GM10248 (cell line): ENCODE results near the gene SERHL2.
"Not testable (repeated sequence)": the region's sequence is repeated elsewhere in the genome, so short reads cannot be mapped to it uniquely, and the experiment has no call there.

Experiments
- CTCF ChIA-PET: fragments of 300-600 bp; sonication (Branson Sonifier 250); formaldehyde crosslinking; extraction: SDS; loops from one replicate; lab custom pipeline; 2021; ENCODE audit warnings: antibody characterized with exemption; lab: Yijun Ruan, JAX
- POLR2A ChIA-PET: fragments of 350-650 bp; sonication (Branson Sonifier 250); formaldehyde crosslinking; extraction: SDS; loops from one replicate; lab custom pipeline; 2020; ENCODE audit warnings: antibody characterized with exemption; lab: Yijun Ruan, JAX
- DNase-seq: peaks from one replicate; pipeline ENCODE4 v3.0.0; 2012; ENCODE audit errors: extremely low spot score
- TF ChIP-seq, protein P1 (sequence below): IDR thresholded peaks from 2 replicates; pipeline ENCODE4 v1.5.1; 2012; ENCODE audit warnings: mild to moderate bottlenecking, low read depth; ENCODE audit errors: extremely low read depth, missing control alignments, control extremely low read depth

Gene SERHL2

DNA sequence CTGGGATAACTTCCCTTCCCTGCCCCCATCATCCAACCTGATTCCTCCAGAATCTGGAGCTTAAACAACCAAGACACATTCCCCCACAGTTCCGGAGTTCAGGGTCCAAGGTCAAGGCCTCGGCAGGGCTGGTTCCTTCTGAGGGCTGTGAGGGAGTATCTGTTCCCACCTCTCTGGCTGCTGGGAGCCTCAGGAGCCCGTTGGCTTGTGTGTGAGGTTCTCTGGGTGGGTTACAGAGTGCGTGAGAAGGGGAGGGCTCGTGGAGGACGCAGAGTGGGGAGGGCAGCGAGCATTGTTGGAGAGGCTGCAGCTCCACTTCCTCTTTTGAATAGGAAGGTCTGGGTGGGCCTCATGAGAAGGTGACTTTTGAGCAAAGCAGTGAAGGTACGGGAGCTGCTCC lies 8.5 kb downstream of the SERHL2 start:
- ChIA-PET POLR2A (interaction anchor here (0.7 kb wide), 1 partner anchor 28 kb away, joined by 3 read pairs; no protein-coding TSS in a partner anchor), CTCF (interaction anchor here (0.6 to 1.0 kb wide), 5 partner anchors 10 to 44 kb away, joined by 3 to 5 read pairs (median 3); no protein-coding TSS in a partner anchor)
- peak; percentile 71 for DNase-seq
- TF ChIP-seq, protein P1, sequence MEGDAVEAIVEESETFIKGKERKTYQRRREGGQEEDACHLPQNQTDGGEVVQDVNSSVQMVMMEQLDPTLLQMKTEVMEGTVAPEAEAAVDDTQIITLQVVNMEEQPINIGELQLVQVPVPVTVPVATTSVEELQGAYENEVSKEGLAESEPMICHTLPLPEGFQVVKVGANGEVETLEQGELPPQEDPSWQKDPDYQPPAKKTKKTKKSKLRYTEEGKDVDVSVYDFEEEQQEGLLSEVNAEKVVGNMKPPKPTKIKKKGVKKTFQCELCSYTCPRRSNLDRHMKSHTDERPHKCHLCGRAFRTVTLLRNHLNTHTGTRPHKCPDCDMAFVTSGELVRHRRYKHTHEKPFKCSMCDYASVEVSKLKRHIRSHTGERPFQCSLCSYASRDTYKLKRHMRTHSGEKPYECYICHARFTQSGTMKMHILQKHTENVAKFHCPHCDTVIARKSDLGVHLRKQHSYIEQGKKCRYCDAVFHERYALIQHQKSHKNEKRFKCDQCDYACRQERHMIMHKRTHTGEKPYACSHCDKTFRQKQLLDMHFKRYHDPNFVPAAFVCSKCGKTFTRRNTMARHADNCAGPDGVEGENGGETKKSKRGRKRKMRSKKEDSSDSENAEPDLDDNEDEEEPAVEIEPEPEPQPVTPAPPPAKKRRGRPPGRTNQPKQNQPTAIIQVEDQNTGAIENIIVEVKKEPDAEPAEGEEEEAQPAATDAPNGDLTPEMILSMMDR: no peak

DNA sequence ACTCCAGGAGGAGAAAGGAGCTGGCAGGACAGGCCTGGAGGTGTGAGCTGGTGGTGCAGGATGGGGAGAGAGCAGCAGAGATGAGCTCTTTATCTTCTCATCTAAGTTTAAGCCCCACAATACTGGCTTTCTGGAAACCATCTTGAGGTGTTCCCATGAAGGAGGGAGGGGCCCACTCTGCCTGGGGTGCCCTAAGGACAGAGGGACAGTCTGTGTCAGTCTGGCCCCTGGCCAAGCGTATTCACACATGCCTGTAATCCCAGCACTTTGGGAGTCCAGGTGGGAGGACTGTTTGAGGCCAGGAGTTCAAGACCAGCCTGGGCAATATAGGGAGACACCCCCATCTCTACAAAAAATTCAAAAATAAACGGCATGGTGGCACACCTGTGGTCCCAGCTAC lies 8.9 kb downstream of the SERHL2 start:
- TF ChIP-seq, protein P1: no peak
- ChIA-PET CTCF (interaction anchor here (0.6 to 1.0 kb wide), 4 partner anchors 10 to 31 kb away, joined by 3 to 5 read pairs (median 3); no protein-coding TSS in a partner anchor), POLR2A (interaction anchor here (0.7 kb wide), 1 partner anchor 29 kb away, joined by 3 read pairs; no protein-coding TSS in a partner anchor)
- no peak for DNase-seq

DNA sequence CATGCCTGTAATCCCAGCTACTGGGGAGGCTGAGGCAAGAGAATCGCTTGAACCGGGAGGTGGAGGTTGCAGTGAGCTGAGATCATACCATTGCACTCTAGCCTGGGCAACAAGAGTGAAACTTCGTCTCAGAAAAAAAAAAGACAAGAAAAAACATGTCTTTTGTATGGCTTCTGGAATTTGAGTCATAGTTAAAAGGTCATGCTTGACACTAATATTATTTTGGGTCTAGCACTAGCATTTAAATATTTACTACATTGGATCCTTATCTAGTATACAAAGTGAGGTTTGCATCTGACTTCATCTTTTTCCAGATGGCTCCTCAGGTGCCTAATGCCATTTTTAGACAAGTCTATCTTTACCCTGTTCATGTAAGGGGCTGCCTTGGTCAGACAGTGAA lies 10.2 kb downstream of the SERHL2 start:
- DNase-seq, CTCF ChIA-PET, POLR2A ChIA-PET: not testable (repeated sequence)

DNA sequence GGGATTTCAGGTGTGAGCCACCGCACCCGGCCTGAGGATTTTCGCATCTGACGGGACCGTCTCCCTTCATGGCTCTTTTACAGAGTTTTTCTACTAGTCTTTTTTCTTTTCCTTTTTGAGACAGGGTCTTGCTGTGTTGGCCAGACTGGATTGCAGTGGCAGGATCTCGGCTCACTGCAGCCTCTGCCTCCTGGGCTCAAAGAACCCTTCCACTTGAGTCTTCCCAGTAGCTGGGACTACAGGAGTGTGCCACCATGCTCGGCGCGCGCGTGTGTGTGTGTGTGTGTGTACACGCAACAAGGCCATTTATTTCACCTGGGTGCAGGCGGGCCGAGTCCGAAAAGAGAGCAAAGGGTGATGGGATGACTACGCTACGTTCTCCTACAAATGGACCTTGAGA lies 10.9 kb downstream of the SERHL2 start:
- DNase-seq: no peak
- CTCF ChIA-PET: no interaction called here
- POLR2A ChIA-PET: no interaction called here
- TF ChIP-seq, protein P1: no peak

DNA sequence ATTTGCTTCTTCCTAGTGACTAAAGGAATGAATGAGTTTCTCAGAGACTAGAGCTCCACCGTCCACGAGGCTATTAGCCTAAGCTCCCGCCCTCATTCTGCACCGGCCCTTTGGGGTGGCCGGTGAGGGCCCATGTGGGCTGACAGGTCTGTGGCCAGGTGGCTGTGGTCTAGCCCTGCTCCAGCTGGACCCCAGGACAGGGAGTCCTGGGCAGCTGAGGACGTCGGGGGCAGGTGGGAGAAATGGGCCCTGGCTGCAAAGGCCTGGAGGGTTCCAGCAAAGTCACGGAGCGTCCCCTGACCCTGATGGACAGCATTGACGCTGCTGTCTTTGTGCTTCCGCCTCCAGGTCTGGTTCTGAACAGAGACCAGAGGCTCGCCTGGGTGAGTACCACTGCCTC lies 12.2 kb downstream of the SERHL2 start:
- TF ChIP-seq, protein P1: no peak
- ChIA-PET POLR2A (no interaction called here), CTCF (no interaction called here)
- DNase-seq: no peak

DNA sequence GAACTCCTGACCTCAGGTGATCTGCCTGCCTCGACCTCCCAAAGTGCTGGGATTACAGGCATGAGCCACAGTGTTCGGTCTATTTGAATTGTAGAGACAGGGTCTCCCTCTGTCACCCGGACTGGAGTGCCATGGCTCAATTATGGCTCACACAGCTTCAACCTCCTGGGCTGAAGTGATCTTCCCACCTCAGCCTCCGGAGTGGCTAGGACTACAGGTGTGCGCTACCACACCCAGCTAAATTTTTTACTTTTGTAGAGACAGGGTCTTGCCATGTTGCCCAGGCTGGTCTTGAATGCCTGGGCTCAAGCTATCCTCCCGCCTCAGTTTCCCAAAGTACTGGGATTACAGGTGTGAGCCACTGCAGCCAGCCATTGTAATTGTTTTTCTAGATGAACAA lies 14.2 kb downstream of the SERHL2 start:
- POLR2A ChIA-PET, DNase-seq: not testable (repeated sequence)
- CTCF ChIA-PET: interaction anchor here (1.2 kb wide), 1 partner anchor 16 kb away, joined by 4 read pairs; no protein-coding TSS in a partner anchor

DNA sequence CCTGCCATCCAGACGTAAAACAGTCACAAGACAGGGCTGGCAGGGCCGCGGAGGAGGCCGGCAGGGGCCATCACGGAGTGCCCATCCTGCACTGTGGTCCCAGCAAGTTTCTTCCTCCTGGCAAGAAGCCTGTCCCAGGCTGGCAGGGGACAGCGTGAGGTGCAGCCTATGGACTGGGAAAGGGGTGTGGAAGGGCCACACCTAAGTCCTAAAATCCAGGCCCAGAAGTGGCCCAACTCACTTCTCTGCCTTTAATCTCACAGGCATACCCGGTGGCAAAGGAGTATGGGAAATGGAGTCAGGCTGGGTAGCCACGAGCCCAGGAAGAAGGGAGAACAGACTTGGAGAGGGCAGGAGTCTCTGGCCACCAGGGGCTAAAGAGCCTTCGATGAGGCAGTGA lies 16.8 kb downstream of the SERHL2 start:
- CTCF ChIA-PET: interaction anchor here (1.1 kb wide), 1 partner anchor 42 kb away, joined by 3 read pairs; no protein-coding TSS in a partner anchor
- DNase-seq, POLR2A ChIA-PET: not testable (repeated sequence)

DNA sequence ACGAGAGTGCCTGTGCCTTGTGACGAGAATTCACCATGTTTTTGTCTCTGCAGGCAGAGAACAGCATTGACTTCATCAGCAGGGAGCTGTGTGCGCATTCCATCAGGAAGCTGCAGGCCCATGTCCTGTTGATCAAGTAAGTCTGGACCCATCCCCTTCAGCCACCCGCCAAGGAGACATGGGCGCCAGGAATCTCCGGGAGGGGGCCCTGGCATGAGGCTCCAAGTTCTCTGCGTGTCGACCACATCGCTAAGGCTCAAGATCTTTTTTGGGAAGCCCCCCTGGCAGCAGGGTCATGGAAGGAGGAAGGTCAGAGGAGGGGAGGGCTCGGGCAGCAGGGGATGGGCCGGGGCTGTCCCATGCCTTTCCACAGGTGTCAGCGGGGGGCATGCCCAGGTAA lies 17.3 kb downstream of the SERHL2 start:
- POLR2A ChIA-PET, CTCF ChIA-PET, DNase-seq: not testable (repeated sequence)

DNA sequence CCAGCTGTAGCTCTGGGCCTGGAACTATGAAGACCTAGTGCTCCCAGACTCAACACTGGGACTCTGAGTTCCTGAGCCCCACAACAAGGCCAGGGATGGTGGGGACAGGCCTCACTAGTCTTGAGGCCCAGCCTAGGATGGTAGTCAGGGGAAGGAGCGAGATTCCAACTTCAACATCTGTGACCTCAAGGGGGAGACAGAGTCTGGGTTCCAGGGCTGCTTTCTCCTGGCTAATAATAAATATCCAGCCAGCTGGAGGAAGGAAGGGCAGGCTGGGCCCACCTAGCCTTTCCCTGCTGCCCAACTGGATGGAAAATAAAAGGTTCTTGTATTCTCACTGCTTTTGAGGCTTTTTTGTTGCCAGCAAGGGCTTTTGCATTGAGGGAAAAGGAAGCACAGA lies 20.3 kb downstream of the SERHL2 start:
- POLR2A ChIA-PET, DNase-seq, CTCF ChIA-PET: not testable (repeated sequence)

DNA sequence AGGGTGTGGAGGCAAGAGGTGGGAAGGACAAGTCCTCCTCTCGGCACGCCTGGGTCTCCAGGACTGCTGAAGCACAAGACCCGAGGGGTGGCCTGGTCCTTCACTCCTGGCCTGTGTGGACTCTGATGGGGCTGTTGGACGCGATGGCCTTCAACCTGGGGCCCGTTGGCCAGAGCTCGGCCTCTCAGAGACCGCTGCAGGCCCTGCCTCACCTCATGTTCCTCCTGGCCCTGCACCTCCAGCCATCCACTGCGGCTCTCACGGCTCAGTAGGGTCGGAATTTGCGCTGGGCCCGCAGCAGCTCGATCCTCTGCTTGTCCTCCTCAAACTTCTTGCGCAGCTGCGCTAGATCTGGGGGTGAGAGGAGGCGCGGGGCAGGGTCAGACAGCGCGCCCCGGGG lies 20.7 kb downstream of the SERHL2 start:
- DNase-seq, CTCF ChIA-PET, POLR2A ChIA-PET: not testable (repeated sequence)

DNA sequence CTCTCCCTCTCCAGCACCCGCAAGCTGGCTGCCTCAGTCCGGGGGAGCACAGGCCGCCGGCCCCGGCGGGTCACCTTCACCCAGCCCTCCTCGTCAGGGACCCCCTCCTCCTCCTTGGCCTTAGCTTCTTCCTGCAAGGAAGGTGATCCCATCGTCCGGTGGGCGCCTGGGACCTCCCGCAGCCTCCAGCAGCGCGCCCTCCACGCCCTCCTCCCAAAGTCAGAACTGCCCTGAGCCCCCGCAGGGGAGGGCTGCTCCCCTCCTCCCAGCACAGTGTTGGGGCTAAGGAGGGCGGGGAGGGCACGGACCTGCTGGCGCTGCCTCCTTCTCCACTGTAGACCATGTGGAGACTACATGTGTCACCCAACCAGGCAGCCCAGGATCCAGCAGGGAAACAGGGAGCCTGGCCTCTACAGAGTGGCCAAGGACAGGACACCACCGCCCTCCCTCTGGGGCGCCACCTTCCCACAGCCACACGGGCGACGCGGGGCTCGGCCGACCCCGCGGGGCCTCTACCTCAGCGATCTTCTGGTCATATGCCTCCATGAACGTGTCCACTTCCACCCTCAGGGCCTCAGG lies 22.3 kb downstream of the SERHL2 start:
- DNase-seq, POLR2A ChIA-PET, CTCF ChIA-PET: not testable (repeated sequence)

DNA sequence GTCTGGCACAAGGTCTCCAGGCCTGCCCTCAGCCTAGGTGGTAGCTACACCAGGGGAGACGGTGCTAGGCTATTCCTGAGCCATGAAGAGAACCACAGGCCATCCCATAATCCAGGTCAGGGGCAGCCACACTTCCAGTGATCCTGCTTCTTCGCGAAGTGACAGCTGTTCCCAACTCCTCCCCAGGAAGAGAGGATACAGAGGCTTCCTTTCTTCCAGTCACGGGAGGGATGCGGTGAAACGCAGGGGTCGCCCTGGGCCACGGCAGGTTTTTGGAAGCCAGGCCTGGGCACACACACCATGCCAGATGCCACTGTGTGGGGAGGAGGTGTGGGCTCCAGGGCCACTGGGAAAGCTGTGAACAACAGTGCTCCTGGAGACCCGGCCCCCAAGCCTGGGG lies 23.4 kb downstream of the SERHL2 start:
- POLR2A ChIA-PET, DNase-seq, CTCF ChIA-PET: not testable (repeated sequence)
